H1 (cell line): ENCODE measurements around the gene NETO1. TPM values are rescaled to one million over a fixed set of nuclear protein-coding genes. Genes with fewer than 3 reads are reported as not detected.

Experiments used
- CTCF ChIA-PET: fragments of 300-600 bp; sonication (Branson Sonifier 250); formaldehyde crosslinking; loops from one replicate; lab custom pipeline; 2021; ENCODE audit not compliant: partially characterized antibody; lab: Charles Lee
- POLR2A ChIA-PET: fragments of 300-600 bp; sonication (Branson Sonifier 250); formaldehyde crosslinking; loops from one replicate; lab custom pipeline; 2021; ENCODE audit warnings: inconsistent platforms; ENCODE audit not compliant: partially characterized antibody; lab: Charles Lee
- DNase-seq, 2 experiments: peaks; one replicate each; pipeline versions ENCODE4 v3.0.0 to v3.0.0-alpha.2; 2010 to 2022; ENCODE audit warnings: low spot score in 2 of 2, low read depth in 1 of 2, mixed read lengths in 1 of 2
- FAIRE-seq: peaks from 2 replicates; lab custom pipeline; 2011; peaks lifted over from hg19 to GRCh38; lab: Jason Lieb, UNC
- H2AFZ ChIP-seq: 2 replicates; pipeline ENCODE4 v1.8.1; 2012; ENCODE audit warnings: low read length, inconsistent platforms
- H2AK5ac ChIP-seq: 2 replicates; pipeline ENCODE4 v1.6.1; 2013; ENCODE audit warnings: low read depth, low read length
- H2BK120ac ChIP-seq: replicated peaks from 2 replicates; pipeline ENCODE3; 2013; ENCODE audit warnings: low read depth, low read length, inconsistent platforms
- H2BK12ac ChIP-seq: 2 replicates; pipeline ENCODE4 v1.6.1; 2013; ENCODE audit warnings: low read depth, low read length
- H2BK15ac ChIP-seq: 2 replicates; pipeline ENCODE4 v1.6.1; 2013; ENCODE audit warnings: low read length
- H2BK20ac ChIP-seq: 2 replicates; pipeline ENCODE4 v1.6.1; 2013; ENCODE audit warnings: low read length
- H2BK5ac ChIP-seq: 2 replicates; pipeline ENCODE4 v1.6.1; 2013; ENCODE audit warnings: low read depth, low read length
- H3K14ac ChIP-seq: 2 replicates; pipeline ENCODE4 v1.6.1; 2013; ENCODE audit warnings: inconsistent platforms; ENCODE audit not compliant: insufficient read length
- H3K18ac ChIP-seq: 2 replicates; pipeline ENCODE4 v1.6.1; 2013; ENCODE audit warnings: low read length; ENCODE audit errors: extremely low read depth
- H3K23ac ChIP-seq: 2 replicates; pipeline ENCODE4 v1.6.1; 2013; ENCODE audit warnings: inconsistent platforms; ENCODE audit not compliant: insufficient read length
- H3K23me2 ChIP-seq: 2 replicates; pipeline ENCODE4 v1.6.1; 2013; ENCODE audit warnings: low read depth, low read length
- H3K27ac ChIP-seq: 2 replicates; pipeline ENCODE4 v1.6.1; 2011; ENCODE audit warnings: low read depth, low read length, inconsistent platforms
- H3K27me3 ChIP-seq, 4 experiments: replicated peaks in 1 of 4; 1 replicate in 1 of 4; 2 replicates in 3 of 4; pipeline versions ENCODE4 v1.6.1 to v1.8.1; 2011 to 2013; ENCODE audit warnings: low read length in 3 of 4, mild to moderate bottlenecking in 3 of 4, inconsistent platforms in 2 of 4, mixed read lengths in 2 of 4, moderate library complexity in 1 of 4; ENCODE audit not compliant: control insufficient read depth in 3 of 4, insufficient read depth in 3 of 4; ENCODE audit errors: extremely low read depth in 1 of 4
- H3K36me3 ChIP-seq, 4 experiments: 2 replicates each; pipeline versions ENCODE4 v1.6.1 to v1.8.1; 2011 to 2013; ENCODE audit warnings: mild to moderate bottlenecking in 4 of 4, low read length in 3 of 4, moderate library complexity in 2 of 4, control low read depth in 1 of 4, inconsistent platforms in 1 of 4; ENCODE audit not compliant: insufficient read depth in 4 of 4, control insufficient read depth in 2 of 4
- H3K4ac ChIP-seq: replicated peaks from 2 replicates; pipeline ENCODE3; 2013; ENCODE audit warnings: low read length, low read depth, mixed read lengths, inconsistent platforms; ENCODE audit not compliant: insufficient read length
- H3K4me1 ChIP-seq, 4 experiments: replicated peaks in 1 of 4; 1 replicate in 1 of 4; 2 replicates in 3 of 4; pipeline versions ENCODE4 v1.6.1 to v1.8.1; 2011 to 2013; ENCODE audit warnings: low read length in 3 of 4, inconsistent platforms in 2 of 4, mixed read lengths in 1 of 4; ENCODE audit not compliant: insufficient read depth in 4 of 4, control insufficient read depth in 3 of 4
- H3K4me2 ChIP-seq, 2 experiments: 2 replicates each; pipeline versions ENCODE4 v1.6.1 to v1.8.1; 2011 to 2013; ENCODE audit warnings: low read depth in 2 of 2, low read length in 2 of 2, control low read depth in 1 of 2, inconsistent platforms in 1 of 2, mild to moderate bottlenecking in 1 of 2; ENCODE audit not compliant: insufficient read depth in 1 of 2
- H3K4me3 ChIP-seq, 4 experiments: fragments of 200-600, 300-600 bp in 1 of 4; sonication (generic), shearing (Covaris generic), sonication (Bioruptor Twin) in 1 of 4; 2 replicates each; pipeline versions ENCODE4 v1.5.1 to v1.8.1; 2011 to 2016; ENCODE audit warnings: low read length in 4 of 4, low read depth in 3 of 4, control low read depth in 2 of 4, inconsistent platforms in 2 of 4, mild to moderate bottlenecking in 2 of 4, mixed read lengths in 1 of 4, moderate library complexity in 1 of 4; ENCODE audit not compliant: insufficient read depth in 2 of 4; ENCODE audit errors: extremely low read depth in 1 of 4
- H3K56ac ChIP-seq: replicated peaks from 2 replicates; pipeline ENCODE3; 2013; ENCODE audit warnings: low read depth, mild to moderate bottlenecking, mixed read lengths, low read length, inconsistent platforms; ENCODE audit not compliant: insufficient read length
- H3K79me1 ChIP-seq: 2 replicates; pipeline ENCODE4 v1.6.1; 2013; ENCODE audit warnings: low read depth, low read length, control low read depth
- H3K79me2 ChIP-seq, 2 experiments: 2 replicates each; pipeline versions ENCODE4 v1.6.1 to v1.8.1; 2012 to 2013; ENCODE audit warnings: low read length in 2 of 2, mild to moderate bottlenecking in 2 of 2, inconsistent platforms in 1 of 2; ENCODE audit not compliant: insufficient read depth in 2 of 2, control insufficient read depth in 1 of 2
- H3K9ac ChIP-seq, 4 experiments: replicated peaks in 1 of 4; 1 replicate in 1 of 4; 2 replicates in 3 of 4; pipeline versions ENCODE4 v1.6.1 to v1.8.1; 2011 to 2013; ENCODE audit warnings: low read depth in 3 of 4, low read length in 3 of 4, control low read depth in 2 of 4, mild to moderate bottlenecking in 2 of 4, moderate library complexity in 2 of 4, inconsistent platforms in 1 of 4; ENCODE audit errors: extremely low read depth in 1 of 4
- H3K9me3 ChIP-seq, 2 experiments: 2 replicates each; pipeline versions ENCODE4 v1.6.1 to v1.8.1; 2012 to 2013; ENCODE audit warnings: mild to moderate bottlenecking in 2 of 2, moderate library complexity in 2 of 2, control low read depth in 1 of 2, inconsistent platforms in 1 of 2, low read depth in 1 of 2, low read length in 1 of 2, mixed read lengths in 1 of 2; ENCODE audit not compliant: insufficient read depth in 2 of 2
- H4K20me1 ChIP-seq, 2 experiments: replicated peaks in 1 of 2; 2 replicates each; pipeline versions ENCODE3 to v1.8.1; 2011 to 2013; ENCODE audit warnings: inconsistent platforms in 2 of 2, low read length in 2 of 2, mild to moderate bottlenecking in 1 of 2; ENCODE audit not compliant: insufficient read depth in 2 of 2, control insufficient read depth in 1 of 2
- H4K5ac ChIP-seq: 2 replicates; pipeline ENCODE4 v1.6.1; 2013; ENCODE audit warnings: low read length, low read depth, mixed read lengths, inconsistent platforms; ENCODE audit not compliant: insufficient read length
- H4K8ac ChIP-seq: 2 replicates; pipeline ENCODE4 v1.8.0; 2013; ENCODE audit warnings: mild to moderate bottlenecking, moderate library complexity, low read length, inconsistent platforms; ENCODE audit not compliant: insufficient read depth; ENCODE audit errors: extremely low read depth
- H4K91ac ChIP-seq: replicated peaks from 2 replicates; pipeline ENCODE3; 2013; ENCODE audit warnings: low read length, mixed read lengths, inconsistent platforms; ENCODE audit not compliant: insufficient read length
- E2F6 ChIP-seq: IDR thresholded peaks from 2 replicates; pipeline ENCODE4 v1.6.1; 2012; ENCODE audit warnings: inconsistent platforms
- KDM5A ChIP-seq: fragments of 200-600 bp; IDR thresholded peaks from 2 replicates; pipeline ENCODE4 v1.7.1; 2012; ENCODE audit warnings: mild to moderate bottlenecking, low read length, inconsistent platforms, mixed read lengths
- MAFK ChIP-seq: IDR thresholded peaks from 2 replicates; pipeline ENCODE4 v1.6.1; 2012; ENCODE audit warnings: low read depth, mild to moderate bottlenecking, improper control_type of control experiment, low read length
- RAD21 ChIP-seq, 2 experiments: IDR thresholded peaks in 1 of 2; conservative IDR thresholded peaks in 1 of 2; 2 replicates each; pipeline ENCODE4 v1.6.1; 2011; ENCODE audit warnings: low read depth in 2 of 2, low read length in 2 of 2, improper control_type of control experiment in 1 of 2, inconsistent platforms in 1 of 2, mild to moderate bottlenecking in 1 of 2, moderate library complexity in 1 of 2
- SAP30 ChIP-seq: fragments of 300-600 bp; sonication (generic); IDR thresholded peaks from 2 replicates; pipeline ENCODE4 v1.7.1; 2012; ENCODE audit warnings: low read length, moderate library complexity, mild to moderate bottlenecking, inconsistent platforms; ENCODE audit not compliant: insufficient read depth, insufficient replicate concordance
- SIX5 ChIP-seq: IDR thresholded peaks from 2 replicates; pipeline ENCODE4 v1.6.1; 2011; ENCODE audit warnings: mild to moderate bottlenecking, low read depth, low read length
- WGBS, 2 experiments: shearing (Covaris generic) in 1 of 2; methylation state at CpG; one replicate each; pipeline versions ENCODE4 v1.1.6 to v1.1.7; 2013 to 2015; ENCODE audit warnings: low lambda C conversion rate in 2 of 2, mixed read lengths in 2 of 2, inconsistent platforms in 1 of 2, low coverage in 1 of 2, missing lambda C conversion rate in 1 of 2; ENCODE audit not compliant: insufficient replicate concordance in 2 of 2, insufficient coverage in 1 of 2, insufficient read length in 1 of 2; ENCODE audit errors: extremely low coverage in 1 of 2, missing lambda C conversion rate in 1 of 2; 5-methylcytosine and 5-hydroxymethylcytosine counted together
- polyA plus RNA-seq, 7 experiments: library from polyadenylated mRNA; depleted of rRNA in 3 of 7; stranded (reverse) in 5 of 7; unstranded in 2 of 7; fragments of >200 nt in 5 of 7; fragments of 200-250 nt in 2 of 7; gene quantifications; 1 replicate in 5 of 7; 2 replicates in 1 of 7; 4 replicates in 1 of 7; pipeline versions ENCODE4 v1.2.1 to v1.2.3, GENCODE V29; 2011 to 2013; ENCODE audit warnings: missing spikeins in 2 of 7, mixed read lengths in 2 of 7
- total RNA-seq: library from RNA; stranded (reverse); fragmentation: NEBNext Ultra II Directional; extraction: Animal tissue kit (Norgen Biotek cat#: 25700); gene quantifications from 2 replicates; pipeline ENCODE4 v1.2.1, GENCODE V29; 2021
- TF ChIP-seq, protein P1 (sequence below): IDR thresholded peaks from 2 replicates; pipeline ENCODE4 v1.6.1; 2012; ENCODE audit warnings: inconsistent platforms

Gene NETO1
- total and polyA plus RNA-seq, 2 of the 8 experiments (the other 6 are each of a cell fraction or from before 2014, with no cell fraction given) = 3.0 to 19.3 TPM

GRCh38 chr18:72830109-72830508 is 37.7 kb downstream of the NETO1 start:
- Histone ChIP-seq H2BK15ac (no peak overlapping the region), H2BK120ac (no peak overlapping the region), H2BK12ac (no peak overlapping the region), H3K4me2 (no peak overlapping the region), H2BK20ac (no peak overlapping the region), H3K36me3 (no peaks in the 10 kb centered on the region), H3K27me3 (no peaks in the 10 kb centered on the region), H4K8ac (no peak overlapping the region), H4K5ac (no peak overlapping the region), H3K4me3 (no peak overlapping the region), H3K23ac (no peak overlapping the region), H4K20me1 (no peaks in the 10 kb centered on the region), H4K91ac (no peak overlapping the region), H3K9ac (no peak overlapping the region), H3K27ac (no peak overlapping the region), H3K18ac (no peak overlapping the region), H3K23me2 (no peaks in the 10 kb centered on the region), H3K79me2 (no peaks in the 10 kb centered on the region), H3K4ac (no peak overlapping the region), H3K56ac (no peak overlapping the region), H2AFZ (no peak overlapping the region), H3K14ac (no peak overlapping the region), H2AK5ac (no peak overlapping the region), H3K4me1 (no peaks in the 10 kb centered on the region), H3K79me1 (no peaks in the 10 kb centered on the region), H2BK5ac (no peak overlapping the region), H3K9me3 (no peaks in the 10 kb centered on the region)
- ChIA-PET POLR2A (no interaction called here), CTCF (no interaction called here)
- 65% methylated on average over 10 of the region's 10 CpGs; no CpG with 5 or more reads in 1 of the 2 experiments for WGBS, 2 experiments
- FAIRE-seq = no peak
- DNase-seq = peak in 1 of 2 experiments; percentile 76
- TF ChIP-seq KDM5A = no peak
- TF ChIP-seq E2F6 = no peak
- TF ChIP-seq SIX5 = no peak
- TF ChIP-seq, protein P1, sequence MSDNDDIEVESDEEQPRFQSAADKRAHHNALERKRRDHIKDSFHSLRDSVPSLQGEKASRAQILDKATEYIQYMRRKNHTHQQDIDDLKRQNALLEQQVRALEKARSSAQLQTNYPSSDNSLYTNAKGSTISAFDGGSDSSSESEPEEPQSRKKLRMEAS = peak; percentile 17; the same call in 1 of the 2 replicates
- TF ChIP-seq SAP30 = peak; percentile 32
- 0 out of 4 replicates have a peak, but pooled peaks of 1 of the 2 experiments have one; percentile 3 for TF ChIP-seq RAD21 (IDR thresholded peaks at IDR 0.05 in 1 of 2, conservative IDR thresholded peaks at IDR 0.05 in 1 of 2; ENCODE audit: low read depth in 2 of 2, low read length in 2 of 2)
- no peak for TF ChIP-seq MAFK
